K562 (cell line): ENCODE data around the gene PPP1R16B. TPM values are rescaled to one million over a fixed set of nuclear protein-coding genes. Genes with fewer than 3 reads are reported as not detected.

Experiments used
- BCL6 ChIP-seq: fragments of 250-450 bp; sonication (Bioruptor Pico); IDR thresholded peaks from 2 replicates; pipeline ENCODE4 v1.4.0; 2020
- CCAR2 ChIP-seq: fragments of 200-400 bp; formaldehyde crosslinking; IDR thresholded peaks from 2 replicates; pipeline ENCODE4 v1.6.1; 2017; ENCODE audit warnings: mild to moderate bottlenecking, low read depth, low read length
- CHD2 ChIP-seq: IDR thresholded peaks from 2 replicates; pipeline ENCODE4 v1.6.1; 2011; ENCODE audit warnings: low read depth, low read length
- IRF9 ChIP-seq: fragments of 450-650 bp; IDR thresholded peaks from 2 replicates; pipeline ENCODE4 v1.6.1; 2016; ENCODE audit warnings: missing biosample characterization, missing genetic modification characterization
- MYBL2 ChIP-seq, 2 experiments: fragments of 450-650 bp in 1 of 2; sonication (generic) in 1 of 2; formaldehyde crosslinking in 1 of 2; IDR thresholded peaks; 2 replicates each; pipeline versions ENCODE4 v1.6.1 to v1.8.1; 2017 to 2022; ENCODE audit warnings: borderline replicate concordance in 1 of 2, inconsistent platforms in 1 of 2, low read depth in 1 of 2, mild to moderate bottlenecking in 1 of 2, missing genetic modification reagents in 1 of 2, moderate library complexity in 1 of 2
- NR2F6 ChIP-seq: fragments of 450-650 bp; formaldehyde crosslinking; IDR thresholded peaks from 2 replicates; pipeline ENCODE4 v1.4.0; 2020; ENCODE audit warnings: mild to moderate bottlenecking
- SREBF1 ChIP-seq: fragments of 150-350 bp; IDR thresholded peaks from 2 replicates; pipeline ENCODE4 v1.6.1; 2014; ENCODE audit warnings: antibody characterized with exemption, low read depth, low read length, borderline replicate concordance
- SUPT5H ChIP-seq: fragments of 450-650 bp; IDR thresholded peaks from 2 replicates; pipeline ENCODE4 v1.6.1; 2016
- ZNF407 ChIP-seq: fragments of 450-650 bp; IDR thresholded peaks from 2 replicates; pipeline ENCODE4 v1.6.1; 2016; ENCODE audit warnings: low read depth
- ZNF655 ChIP-seq: fragments of 250-450 bp; sonication (Bioruptor Pico); IDR thresholded peaks from 2 replicates; pipeline ENCODE4 v1.5.0; 2021
- ZNF75A ChIP-seq: fragments of 450-650 bp; formaldehyde crosslinking; IDR thresholded peaks from 2 replicates; pipeline ENCODE4 v1.4.0; 2020; ENCODE audit warnings: mild to moderate bottlenecking
- polyA plus RNA-seq, 8 experiments: library from polyadenylated mRNA; depleted of rRNA in 4 of 8; stranded (reverse) in 5 of 8; unstranded in 3 of 8; fragments of >200 nt; fragmentation: Nextera tagmentation in 2 of 8; fragmentation: Illumina TruSeq in 1 of 8; extraction: Ambion mirVana in 2 of 8; extraction: Trizol in 1 of 8; gene quantifications; 2 replicates each; pipeline versions ENCODE4 v1.2.1 to v1.2.3, GENCODE V29; 2011 to 2014; ENCODE audit warnings: inconsistent platforms in 1 of 8, missing spikeins in 1 of 8
- total RNA-seq, 7 experiments: library from RNA; depleted of rRNA in 6 of 7; stranded (reverse); fragments of >200 nt in 6 of 7; fragmentation: Illumina TruSeq in 2 of 7; extraction: Trizol in 2 of 7; gene quantifications; 2 replicates each; pipeline versions ENCODE4 v1.2.1 to v1.2.3, GENCODE V29; 2011 to 2021; ENCODE audit warnings: low replicate concordance in 1 of 7
- TF ChIP-seq, protein P1 (sequence below): fragments of 250-450 bp; sonication (Bioruptor Pico); IDR thresholded peaks from 2 replicates; pipeline ENCODE4 v1.4.0; 2020
- TF ChIP-seq, protein P2 (sequence below), 2 experiments: fragments of 450-650 bp in 1 of 2; IDR thresholded peaks; 2 replicates each; pipeline ENCODE4 v1.6.1; 2011 to 2017; ENCODE audit warnings: low read depth in 2 of 2, antibody characterized with exemption in 1 of 2, borderline replicate concordance in 1 of 2, low read length in 1 of 2, mild to moderate bottlenecking in 1 of 2, mixed read lengths in 1 of 2; ENCODE audit not compliant: control insufficient read depth in 1 of 2

Gene PPP1R16B
- total and polyA plus RNA-seq, 9 of the 15 experiments (the other 6 are each of a cell fraction or from before 2014, with no cell fraction given), result 1.5 to 11.5 (median 6.8) TPM

DNA sequence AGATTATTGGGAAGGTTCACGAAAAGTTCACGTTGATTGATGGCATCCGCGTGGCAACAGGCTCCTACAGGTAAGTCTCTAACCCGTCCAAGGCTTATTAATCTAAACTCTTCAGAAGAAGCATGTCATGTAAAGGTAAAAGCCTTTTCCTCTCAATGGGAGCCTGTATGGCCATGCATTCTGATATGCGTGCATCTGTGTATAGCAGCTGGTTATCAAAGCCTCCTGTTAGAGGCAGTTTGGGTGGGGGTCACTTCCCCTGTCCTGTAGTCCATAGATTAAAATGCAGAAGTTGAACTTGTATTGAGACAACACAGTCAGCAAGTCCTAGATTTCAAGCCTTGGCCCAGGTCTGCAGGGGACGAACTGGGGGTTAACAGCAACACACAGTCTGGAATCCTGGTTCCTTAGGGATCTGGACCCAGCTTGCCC lies 142.4 kb downstream of the PPP1R16B start (continued):
- TF ChIP-seq NR2F6 (CRISPR knock-in tag) (no peak), ZNF407 (no peak; the same call in 1 of the 2 replicates), BCL6 (no peak), IRF9 (tag) (no peak), ZNF655 (CRISPR knock-in tag) (no peak), MYBL2 (IDR thresholded peaks at IDR 0.05; ENCODE audit: low read depth) (no peak), MYBL2 (CRISPR knock-in tag; IDR thresholded peaks at IDR 0.05; ENCODE audit: borderline replicate concordance) (no peak), SREBF1 (no peak), SUPT5H (no peak), CCAR2 (no peak), CHD2 (peak; percentile 54; the same call in 1 of the 2 replicates), ZNF75A (CRISPR knock-in tag) (no peak)
- TF ChIP-seq, protein P1, sequence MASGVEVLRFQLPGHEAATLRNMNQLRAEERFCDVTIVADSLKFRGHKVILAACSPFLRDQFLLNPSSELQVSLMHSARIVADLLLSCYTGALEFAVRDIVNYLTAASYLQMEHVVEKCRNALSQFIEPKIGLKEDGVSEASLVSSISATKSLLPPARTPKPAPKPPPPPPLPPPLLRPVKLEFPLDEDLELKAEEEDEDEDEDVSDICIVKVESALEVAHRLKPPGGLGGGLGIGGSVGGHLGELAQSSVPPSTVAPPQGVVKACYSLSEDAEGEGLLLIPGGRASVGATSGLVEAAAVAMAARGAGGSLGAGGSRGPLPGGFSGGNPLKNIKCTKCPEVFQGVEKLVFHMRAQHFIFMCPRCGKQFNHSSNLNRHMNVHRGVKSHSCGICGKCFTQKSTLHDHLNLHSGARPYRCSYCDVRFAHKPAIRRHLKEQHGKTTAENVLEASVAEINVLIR (CRISPR knock-in tag), result no peak
- TF ChIP-seq, protein P2, sequence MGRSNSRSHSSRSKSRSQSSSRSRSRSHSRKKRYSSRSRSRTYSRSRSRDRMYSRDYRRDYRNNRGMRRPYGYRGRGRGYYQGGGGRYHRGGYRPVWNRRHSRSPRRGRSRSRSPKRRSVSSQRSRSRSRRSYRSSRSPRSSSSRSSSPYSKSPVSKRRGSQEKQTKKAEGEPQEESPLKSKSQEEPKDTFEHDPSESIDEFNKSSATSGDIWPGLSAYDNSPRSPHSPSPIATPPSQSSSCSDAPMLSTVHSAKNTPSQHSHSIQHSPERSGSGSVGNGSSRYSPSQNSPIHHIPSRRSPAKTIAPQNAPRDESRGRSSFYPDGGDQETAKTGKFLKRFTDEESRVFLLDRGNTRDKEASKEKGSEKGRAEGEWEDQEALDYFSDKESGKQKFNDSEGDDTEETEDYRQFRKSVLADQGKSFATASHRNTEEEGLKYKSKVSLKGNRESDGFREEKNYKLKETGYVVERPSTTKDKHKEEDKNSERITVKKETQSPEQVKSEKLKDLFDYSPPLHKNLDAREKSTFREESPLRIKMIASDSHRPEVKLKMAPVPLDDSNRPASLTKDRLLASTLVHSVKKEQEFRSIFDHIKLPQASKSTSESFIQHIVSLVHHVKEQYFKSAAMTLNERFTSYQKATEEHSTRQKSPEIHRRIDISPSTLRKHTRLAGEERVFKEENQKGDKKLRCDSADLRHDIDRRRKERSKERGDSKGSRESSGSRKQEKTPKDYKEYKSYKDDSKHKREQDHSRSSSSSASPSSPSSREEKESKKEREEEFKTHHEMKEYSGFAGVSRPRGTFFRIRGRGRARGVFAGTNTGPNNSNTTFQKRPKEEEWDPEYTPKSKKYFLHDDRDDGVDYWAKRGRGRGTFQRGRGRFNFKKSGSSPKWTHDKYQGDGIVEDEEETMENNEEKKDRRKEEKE (IDR thresholded peaks at IDR 0.05; ENCODE audit: borderline replicate concordance in 1 of 2, control insufficient read depth in 1 of 2, low read depth in 2 of 2, low read length in 1 of 2), result 0 out of 4 replicates have a peak, but pooled peaks of 1 of the 2 experiments have one; percentile 54
